K562 (cell line): ENCODE data around the gene KRT38.

Source experiments
- FOSL1 ChIP-seq: fragments of 200-800 bp; sonication (Bioruptor generic); conservative IDR thresholded peaks from 2 replicates; pipeline ENCODE4 v1.6.1; 2016; ENCODE audit warnings: missing genetic modification characterization, missing compliant biosample characterization
- KAT8 ChIP-seq: fragments of 450-650 bp; IDR thresholded peaks from 2 replicates; pipeline ENCODE4 v1.6.1; 2016; ENCODE audit warnings: low read depth, mild to moderate bottlenecking
- MTA3 ChIP-seq: fragments of 450-650 bp; formaldehyde crosslinking; IDR thresholded peaks from 2 replicates; pipeline ENCODE4 v1.6.1; 2017; ENCODE audit warnings: mild to moderate bottlenecking, borderline replicate concordance
- MXI1 ChIP-seq: IDR thresholded peaks from 2 replicates; pipeline ENCODE4 v1.6.1; 2011; ENCODE audit warnings: low read depth, mild to moderate bottlenecking, improper control_type of control experiment, low read length
- PATZ1 ChIP-seq: fragments of 250-450 bp; sonication (Bioruptor Pico); IDR thresholded peaks from 2 replicates; pipeline ENCODE4 v1.5.0; 2020; ENCODE audit warnings: mild to moderate bottlenecking, borderline replicate concordance
- POLR2A ChIP-seq: fragments of 450-650 bp; conservative IDR thresholded peaks from 2 replicates; pipeline ENCODE4 v1.6.1; 2016
- POLR2AphosphoS5 ChIP-seq: IDR thresholded peaks from 2 replicates; pipeline ENCODE4 v1.6.1; 2011; ENCODE audit warnings: mild to moderate bottlenecking, low read depth, low read length, moderate library complexity; ENCODE audit not compliant: control insufficient read depth, insufficient read depth
- PTBP1 ChIP-seq: fragments of 200-400 bp; formaldehyde crosslinking; IDR thresholded peaks from 2 replicates; pipeline ENCODE4 v1.6.1; 2017; ENCODE audit warnings: low read depth, low read length
- RFX5 ChIP-seq: IDR thresholded peaks from 2 replicates; pipeline ENCODE4 v1.6.1; 2011; ENCODE audit warnings: low read depth, mild to moderate bottlenecking, improper control_type of control experiment, low read length
- ZNF23 ChIP-seq: fragments of 250-450 bp; sonication (Bioruptor Pico); IDR thresholded peaks from 2 replicates; pipeline ENCODE4 v1.4.0; 2020; ENCODE audit warnings: mild to moderate bottlenecking
- TF ChIP-seq, protein P1 (sequence below), 3 experiments: IDR thresholded peaks in 2 of 3; conservative IDR thresholded peaks in 1 of 3; 2 replicates each; pipeline ENCODE4 v1.5.1; 2011 to 2012; ENCODE audit warnings: low read length in 3 of 3, mild to moderate bottlenecking in 3 of 3, control low read depth in 2 of 3, improper control_type of control experiment in 1 of 3, inconsistent platforms in 1 of 3, low read depth in 1 of 3, mixed read lengths in 1 of 3, moderate library complexity in 1 of 3; ENCODE audit not compliant: insufficient read depth in 2 of 3
- TF ChIP-seq, protein P2 (sequence below), 2 experiments: fragments of 450-650 bp in 1 of 2; IDR thresholded peaks; 2 replicates each; pipeline ENCODE4 v1.6.1; 2011 to 2017; ENCODE audit warnings: low read depth in 2 of 2, antibody characterized with exemption in 1 of 2, borderline replicate concordance in 1 of 2, low read length in 1 of 2, mild to moderate bottlenecking in 1 of 2, mixed read lengths in 1 of 2; ENCODE audit not compliant: control insufficient read depth in 1 of 2
- TF ChIP-seq, protein P3 (sequence below): fragments of 250-450 bp; sonication (Bioruptor Pico); IDR thresholded peaks from 2 replicates; pipeline ENCODE4 v1.9.0; 2021; ENCODE audit warnings: mild to moderate bottlenecking, inconsistent platforms

DNA sequence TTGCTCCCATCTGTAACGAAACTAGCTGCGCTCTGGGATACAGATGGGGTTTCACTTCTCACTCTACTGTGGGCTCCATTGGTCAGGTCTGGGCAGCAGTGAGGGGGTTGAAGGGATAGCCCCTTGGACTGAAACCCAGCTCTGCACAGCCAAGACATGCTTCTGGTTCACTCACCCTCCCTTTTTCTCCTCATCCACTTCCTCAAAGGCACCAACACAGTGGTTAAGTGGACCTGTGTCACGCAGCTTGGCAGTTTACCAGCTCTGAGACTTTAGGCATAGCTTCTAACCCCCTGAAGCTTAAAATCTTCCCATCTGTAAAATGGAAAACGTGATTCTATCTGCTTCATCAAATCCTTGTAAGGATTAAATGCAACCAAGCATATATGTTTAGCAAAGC, 11.5 kb upstream of the KRT38 start:
- TF ChIP-seq, protein P1, sequence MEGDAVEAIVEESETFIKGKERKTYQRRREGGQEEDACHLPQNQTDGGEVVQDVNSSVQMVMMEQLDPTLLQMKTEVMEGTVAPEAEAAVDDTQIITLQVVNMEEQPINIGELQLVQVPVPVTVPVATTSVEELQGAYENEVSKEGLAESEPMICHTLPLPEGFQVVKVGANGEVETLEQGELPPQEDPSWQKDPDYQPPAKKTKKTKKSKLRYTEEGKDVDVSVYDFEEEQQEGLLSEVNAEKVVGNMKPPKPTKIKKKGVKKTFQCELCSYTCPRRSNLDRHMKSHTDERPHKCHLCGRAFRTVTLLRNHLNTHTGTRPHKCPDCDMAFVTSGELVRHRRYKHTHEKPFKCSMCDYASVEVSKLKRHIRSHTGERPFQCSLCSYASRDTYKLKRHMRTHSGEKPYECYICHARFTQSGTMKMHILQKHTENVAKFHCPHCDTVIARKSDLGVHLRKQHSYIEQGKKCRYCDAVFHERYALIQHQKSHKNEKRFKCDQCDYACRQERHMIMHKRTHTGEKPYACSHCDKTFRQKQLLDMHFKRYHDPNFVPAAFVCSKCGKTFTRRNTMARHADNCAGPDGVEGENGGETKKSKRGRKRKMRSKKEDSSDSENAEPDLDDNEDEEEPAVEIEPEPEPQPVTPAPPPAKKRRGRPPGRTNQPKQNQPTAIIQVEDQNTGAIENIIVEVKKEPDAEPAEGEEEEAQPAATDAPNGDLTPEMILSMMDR (IDR thresholded peaks at IDR 0.05 in 2 of 3, conservative IDR thresholded peaks at IDR 0.05 in 1 of 3; ENCODE audit: insufficient read depth in 2 of 3, low read depth in 1 of 3, low read length in 3 of 3) = no peak
- no peak for TF ChIP-seq ZNF23
- no peak for TF ChIP-seq KAT8
- no peak for TF ChIP-seq RFX5
- no peak for TF ChIP-seq FOSL1
- TF ChIP-seq PTBP1 = no peak
- no peak for TF ChIP-seq POLR2A
- TF ChIP-seq, protein P2, sequence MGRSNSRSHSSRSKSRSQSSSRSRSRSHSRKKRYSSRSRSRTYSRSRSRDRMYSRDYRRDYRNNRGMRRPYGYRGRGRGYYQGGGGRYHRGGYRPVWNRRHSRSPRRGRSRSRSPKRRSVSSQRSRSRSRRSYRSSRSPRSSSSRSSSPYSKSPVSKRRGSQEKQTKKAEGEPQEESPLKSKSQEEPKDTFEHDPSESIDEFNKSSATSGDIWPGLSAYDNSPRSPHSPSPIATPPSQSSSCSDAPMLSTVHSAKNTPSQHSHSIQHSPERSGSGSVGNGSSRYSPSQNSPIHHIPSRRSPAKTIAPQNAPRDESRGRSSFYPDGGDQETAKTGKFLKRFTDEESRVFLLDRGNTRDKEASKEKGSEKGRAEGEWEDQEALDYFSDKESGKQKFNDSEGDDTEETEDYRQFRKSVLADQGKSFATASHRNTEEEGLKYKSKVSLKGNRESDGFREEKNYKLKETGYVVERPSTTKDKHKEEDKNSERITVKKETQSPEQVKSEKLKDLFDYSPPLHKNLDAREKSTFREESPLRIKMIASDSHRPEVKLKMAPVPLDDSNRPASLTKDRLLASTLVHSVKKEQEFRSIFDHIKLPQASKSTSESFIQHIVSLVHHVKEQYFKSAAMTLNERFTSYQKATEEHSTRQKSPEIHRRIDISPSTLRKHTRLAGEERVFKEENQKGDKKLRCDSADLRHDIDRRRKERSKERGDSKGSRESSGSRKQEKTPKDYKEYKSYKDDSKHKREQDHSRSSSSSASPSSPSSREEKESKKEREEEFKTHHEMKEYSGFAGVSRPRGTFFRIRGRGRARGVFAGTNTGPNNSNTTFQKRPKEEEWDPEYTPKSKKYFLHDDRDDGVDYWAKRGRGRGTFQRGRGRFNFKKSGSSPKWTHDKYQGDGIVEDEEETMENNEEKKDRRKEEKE (IDR thresholded peaks at IDR 0.05; ENCODE audit: borderline replicate concordance in 1 of 2, control insufficient read depth in 1 of 2, low read depth in 2 of 2, low read length in 1 of 2) = no peak
- no peak for TF ChIP-seq POLR2AphosphoS5
- no peak for TF ChIP-seq MTA3
- no peak for TF ChIP-seq MXI1
- TF ChIP-seq PATZ1 = no peak
- TF ChIP-seq, protein P3, sequence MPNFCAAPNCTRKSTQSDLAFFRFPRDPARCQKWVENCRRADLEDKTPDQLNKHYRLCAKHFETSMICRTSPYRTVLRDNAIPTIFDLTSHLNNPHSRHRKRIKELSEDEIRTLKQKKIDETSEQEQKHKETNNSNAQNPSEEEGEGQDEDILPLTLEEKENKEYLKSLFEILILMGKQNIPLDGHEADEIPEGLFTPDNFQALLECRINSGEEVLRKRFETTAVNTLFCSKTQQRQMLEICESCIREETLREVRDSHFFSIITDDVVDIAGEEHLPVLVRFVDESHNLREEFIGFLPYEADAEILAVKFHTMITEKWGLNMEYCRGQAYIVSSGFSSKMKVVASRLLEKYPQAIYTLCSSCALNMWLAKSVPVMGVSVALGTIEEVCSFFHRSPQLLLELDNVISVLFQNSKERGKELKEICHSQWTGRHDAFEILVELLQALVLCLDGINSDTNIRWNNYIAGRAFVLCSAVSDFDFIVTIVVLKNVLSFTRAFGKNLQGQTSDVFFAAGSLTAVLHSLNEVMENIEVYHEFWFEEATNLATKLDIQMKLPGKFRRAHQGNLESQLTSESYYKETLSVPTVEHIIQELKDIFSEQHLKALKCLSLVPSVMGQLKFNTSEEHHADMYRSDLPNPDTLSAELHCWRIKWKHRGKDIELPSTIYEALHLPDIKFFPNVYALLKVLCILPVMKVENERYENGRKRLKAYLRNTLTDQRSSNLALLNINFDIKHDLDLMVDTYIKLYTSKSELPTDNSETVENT = no peak
